ENCODE measurements around the gene KREMEN1.

The KREMEN1 gene

GRCh38 chr22:29209624-29209929 lies 136.7 kb downstream of the KREMEN1 start:
- no peaks in the 10 kb centered on the region for H3K36me3 Mint-ChIP-seq
- peaks cover 6% of the 10 kb centered on the region for H3K4me1 Mint-ChIP-seq
- no peak overlapping the region for H3K27ac Mint-ChIP-seq

GRCh38 chr22:29211066-29211465 lies 138.2 kb downstream of the KREMEN1 start:
- DNase-seq (ENCODE audit: low spot score in 2 of 2) (no peak), ATAC-seq (no peak)
- Mint-ChIP-seq H3K4me1 (peaks cover 6% of the 10 kb centered on the region), H3K4me3 (no peak overlapping the region), H3K27ac (no peak overlapping the region), H3K9me3 (no peaks in the 10 kb centered on the region), H3K36me3 (no peaks in the 10 kb centered on the region)

More at GRCh38 chr22:29209624-29209929, 136.7 kb downstream of the KREMEN1 start:
- no peak for DNase-seq (ENCODE audit: low spot score in 2 of 2)
- Mint-ChIP-seq H3K4me3 (no peak overlapping the region), H3K9me3 (no peaks in the 10 kb centered on the region)
- no peak for ATAC-seq

GRCh38 chr22:29211466-29211865 lies 138.6 kb downstream of the KREMEN1 start:
- no peaks in the 10 kb centered on the region for H3K9me3 Mint-ChIP-seq
- H3K4me3 Mint-ChIP-seq: no peak overlapping the region
- DNase-seq (ENCODE audit: low spot score in 2 of 2) (no peak), ATAC-seq (no peak)
- no peaks in the 10 kb centered on the region for H3K36me3 Mint-ChIP-seq
- peaks cover 2% of the 10 kb centered on the region for H3K4me1 Mint-ChIP-seq
- H3K27ac Mint-ChIP-seq: no peak overlapping the region

- Mint-ChIP-seq H3K36me3 (no peaks in the 10 kb centered on the region), H3K9me3 (no peaks in the 10 kb centered on the region), H3K4me3 (no peak overlapping the region), H3K4me1 (no peaks in the 10 kb centered on the region), H3K27ac (no peak overlapping the region)
- DNase-seq (ENCODE audit: low spot score in 2 of 2): no peak
- ATAC-seq: no peak
Measured at GRCh38 chr22:29212743-29213142, 139.9 kb downstream of the KREMEN1 start.

- ATAC-seq: no peak
- no peak overlapping the region for H3K4me3 Mint-ChIP-seq
- no peaks in the 10 kb centered on the region for H3K4me1 Mint-ChIP-seq
- H3K9me3 Mint-ChIP-seq: no peaks in the 10 kb centered on the region
- no peak overlapping the region for H3K27ac Mint-ChIP-seq
- no peak for DNase-seq (ENCODE audit: low spot score in 2 of 2)
- H3K36me3 Mint-ChIP-seq: no peaks in the 10 kb centered on the region
Measured at GRCh38 chr22:29213493-29213892, 140.7 kb downstream of the KREMEN1 start.

GRCh38 chr22:29214232-29214631 lies 141.4 kb downstream of the KREMEN1 start:
- Mint-ChIP-seq H3K36me3 (no peaks in the 10 kb centered on the region), H3K4me1 (no peaks in the 10 kb centered on the region), H3K9me3 (no peaks in the 10 kb centered on the region), H3K27ac (no peak overlapping the region), H3K4me3 (no peak overlapping the region)
- no peak for DNase-seq (ENCODE audit: low spot score in 2 of 2)
- no peak for ATAC-seq

GRCh38 chr22:29215012-29215860 lies 142.4 kb downstream of the KREMEN1 start:
- ATAC-seq (no peak), DNase-seq (ENCODE audit: low spot score in 2 of 2) (no peak)
- H3K4me1 Mint-ChIP-seq: no peaks in the 10 kb centered on the region
- no peaks in the 10 kb centered on the region for H3K36me3 Mint-ChIP-seq
- H3K4me3 Mint-ChIP-seq: no peak overlapping the region
- no peak overlapping the region for H3K27ac Mint-ChIP-seq
- H3K9me3 Mint-ChIP-seq: no peaks in the 10 kb centered on the region

GRCh38 chr22:29216011-29216872 lies 143.4 kb downstream of the KREMEN1 start:
- Mint-ChIP-seq H3K4me1 (no peaks in the 10 kb centered on the region), H3K9me3 (no peaks in the 10 kb centered on the region), H3K4me3 (no peak overlapping the region), H3K27ac (peak overlapping the region; percentile 65), H3K36me3 (no peaks in the 10 kb centered on the region)
- ATAC-seq: peak; percentile 19
- no peak for DNase-seq (ENCODE audit: low spot score in 2 of 2)

GRCh38 chr22:29216873-29217666 lies 144.2 kb downstream of the KREMEN1 start:
- H3K4me3 Mint-ChIP-seq: no peak overlapping the region
- peak overlapping the region; percentile 65 for H3K27ac Mint-ChIP-seq
- DNase-seq (ENCODE audit: low spot score in 2 of 2) (no peak), ATAC-seq (peak; percentile 34)
- no peaks in the 10 kb centered on the region for H3K9me3 Mint-ChIP-seq
- no peaks in the 10 kb centered on the region for H3K4me1 Mint-ChIP-seq
- H3K36me3 Mint-ChIP-seq: no peaks in the 10 kb centered on the region

Data from stimulated activated effector memory CD8-positive, alpha-beta T cell treated with anti-CD3 and anti-CD28 coated beads, Interleukin-12 subunit alpha, Interleukin-12 subunit beta, amount 100 ng/mL, for 72 hours (primary cell).